T1000 (cell line): ENCODE measurements around the gene ZHX3.

Experiments
- DNase-seq: peaks from one replicate; lab custom pipeline; 2025; ENCODE audit warnings: mixed read lengths; lab: John Stamatoyannopoulos, UW

ZHX3 gene

GRCh38 chr20:41300383-41300782 is 17.1 kb downstream of the ZHX3 start:
- DNase-seq = no peak

- DNase-seq = no peak
Measured at GRCh38 chr20:41299899-41300298, 17.6 kb downstream of the ZHX3 start.

- DNase-seq = no peak
Measured at GRCh38 chr20:41293269-41294037, 24.1 kb downstream of the ZHX3 start.

GRCh38 chr20:41290804-41291389 is 26.6 kb downstream of the ZHX3 start:
- no peak for DNase-seq

- peak; percentile 60 for DNase-seq
Measured at GRCh38 chr20:41287327-41287726, 30.2 kb downstream of the ZHX3 start.

GRCh38 chr20:41286240-41286851 is 31.2 kb downstream of the ZHX3 start:
- DNase-seq = no peak

GRCh38 chr20:41279546-41280225 is 37.8 kb downstream of the ZHX3 start:
- DNase-seq = no peak

- no peak for DNase-seq
Measured at GRCh38 chr20:41278936-41279335, 38.6 kb downstream of the ZHX3 start.

GRCh38 chr20:41277049-41277448 is 40.5 kb downstream of the ZHX3 start:
- DNase-seq = no peak

GRCh38 chr20:41276317-41276751 is 41.2 kb downstream of the ZHX3 start:
- DNase-seq = no peak

GRCh38 chr20:41275301-41275731 is 42.2 kb downstream of the ZHX3 start:
- no peak for DNase-seq

- DNase-seq = no peak
Measured at GRCh38 chr20:41274152-41274551, 43.4 kb downstream of the ZHX3 start.

GRCh38 chr20:41273445-41273844 is 44.1 kb downstream of the ZHX3 start:
- DNase-seq = no peak

GRCh38 chr20:41272339-41272738 is 45.2 kb downstream of the ZHX3 start:
- DNase-seq = no peak

- DNase-seq = no peak
Measured at GRCh38 chr20:41268917-41269652, 48.4 kb downstream of the ZHX3 start.

- no peak for DNase-seq
Measured at GRCh38 chr20:41268402-41268801, 49.1 kb downstream of the ZHX3 start.

GRCh38 chr20:41265938-41266337 is 51.6 kb downstream of the ZHX3 start:
- DNase-seq = no peak

GRCh38 chr20:41264819-41265218 is 52.7 kb downstream of the ZHX3 start:
- no peak for DNase-seq

GRCh38 chr20:41261790-41262717 is 55.5 kb downstream of the ZHX3 start:
- no peak for DNase-seq

GRCh38 chr20:41261260-41261659 is 56.3 kb downstream of the ZHX3 start:
- DNase-seq = no peak

GRCh38 chr20:41260734-41261220 is 56.8 kb downstream of the ZHX3 start:
- no peak for DNase-seq
